NB4 (cell line): ENCODE measurements around the gene PRKD2.
"Not testable (repeated sequence)": the region's sequence is repeated elsewhere in the genome, so short reads cannot be mapped to it uniquely, and the experiment has no call there.

Source experiments
- MAX ChIP-seq: IDR thresholded peaks from 2 replicates; pipeline ENCODE4 v1.6.1; 2011; ENCODE audit warnings: low read depth, low read length
- MYC ChIP-seq: IDR thresholded peaks from 2 replicates; pipeline ENCODE4 v1.6.1; 2011; ENCODE audit warnings: low read depth, low read length
- POLR2A ChIP-seq: IDR thresholded peaks from 2 replicates; pipeline ENCODE4 v1.6.1; 2011; ENCODE audit warnings: mild to moderate bottlenecking; ENCODE audit not compliant: insufficient read length; ENCODE audit errors: extremely low read depth
- TF ChIP-seq, protein P1 (sequence below): IDR thresholded peaks from one replicate; pipeline ENCODE4 v1.5.1; 2012; ENCODE audit warnings: low read depth, low read length

DNA sequence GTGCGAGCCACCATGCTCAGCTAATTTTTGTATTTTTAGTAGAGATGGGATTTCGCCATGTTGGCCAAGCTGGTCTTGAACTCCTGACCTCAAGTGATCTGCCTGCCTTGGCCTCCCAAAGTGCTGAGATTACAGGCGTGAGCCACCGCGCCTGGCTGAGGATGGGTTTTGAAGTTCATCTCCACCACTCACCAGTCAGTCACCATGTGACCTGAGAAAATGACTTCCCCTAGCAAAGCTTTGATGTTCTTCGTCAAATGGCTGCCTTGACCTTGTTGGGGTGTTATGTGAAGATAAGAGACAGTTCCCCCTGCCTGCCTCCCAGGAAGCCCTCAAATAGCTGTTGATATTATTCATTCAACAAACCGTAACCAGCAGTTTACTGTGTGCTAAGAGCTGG lies 87.9 kb downstream of the PRKD2 start:
- not testable (repeated sequence) for TF ChIP-seq POLR2A, MYC, MAX
- TF ChIP-seq, protein P1, sequence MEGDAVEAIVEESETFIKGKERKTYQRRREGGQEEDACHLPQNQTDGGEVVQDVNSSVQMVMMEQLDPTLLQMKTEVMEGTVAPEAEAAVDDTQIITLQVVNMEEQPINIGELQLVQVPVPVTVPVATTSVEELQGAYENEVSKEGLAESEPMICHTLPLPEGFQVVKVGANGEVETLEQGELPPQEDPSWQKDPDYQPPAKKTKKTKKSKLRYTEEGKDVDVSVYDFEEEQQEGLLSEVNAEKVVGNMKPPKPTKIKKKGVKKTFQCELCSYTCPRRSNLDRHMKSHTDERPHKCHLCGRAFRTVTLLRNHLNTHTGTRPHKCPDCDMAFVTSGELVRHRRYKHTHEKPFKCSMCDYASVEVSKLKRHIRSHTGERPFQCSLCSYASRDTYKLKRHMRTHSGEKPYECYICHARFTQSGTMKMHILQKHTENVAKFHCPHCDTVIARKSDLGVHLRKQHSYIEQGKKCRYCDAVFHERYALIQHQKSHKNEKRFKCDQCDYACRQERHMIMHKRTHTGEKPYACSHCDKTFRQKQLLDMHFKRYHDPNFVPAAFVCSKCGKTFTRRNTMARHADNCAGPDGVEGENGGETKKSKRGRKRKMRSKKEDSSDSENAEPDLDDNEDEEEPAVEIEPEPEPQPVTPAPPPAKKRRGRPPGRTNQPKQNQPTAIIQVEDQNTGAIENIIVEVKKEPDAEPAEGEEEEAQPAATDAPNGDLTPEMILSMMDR: not testable (repeated sequence)
